ENCODE results near the gene LMCD1.
"Not testable (repeated sequence)": the region's sequence is repeated elsewhere in the genome, so short reads cannot be mapped to it uniquely, and the experiment has no call there.

Gene LMCD1

DNA sequence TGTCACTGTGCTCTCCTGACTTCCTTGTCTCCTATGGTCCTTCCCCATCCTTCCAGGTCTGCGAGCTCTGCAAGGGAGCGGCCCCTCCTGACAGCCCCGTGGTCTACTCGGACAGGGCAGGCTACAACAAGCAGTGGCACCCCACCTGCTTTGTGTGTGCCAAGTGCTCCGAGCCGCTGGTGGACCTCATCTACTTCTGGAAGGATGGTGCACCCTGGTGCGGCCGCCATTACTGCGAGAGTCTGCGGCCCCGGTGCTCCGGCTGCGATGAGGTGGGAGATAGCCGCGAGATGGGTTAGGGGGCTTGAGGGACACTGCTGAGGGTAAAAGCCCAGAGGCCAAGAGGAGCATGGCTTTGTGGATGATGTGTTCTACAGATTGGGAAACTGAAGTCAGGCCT lies 63.8 kb downstream of the LMCD1 start:
- DNase-seq, result no peak

DNA sequence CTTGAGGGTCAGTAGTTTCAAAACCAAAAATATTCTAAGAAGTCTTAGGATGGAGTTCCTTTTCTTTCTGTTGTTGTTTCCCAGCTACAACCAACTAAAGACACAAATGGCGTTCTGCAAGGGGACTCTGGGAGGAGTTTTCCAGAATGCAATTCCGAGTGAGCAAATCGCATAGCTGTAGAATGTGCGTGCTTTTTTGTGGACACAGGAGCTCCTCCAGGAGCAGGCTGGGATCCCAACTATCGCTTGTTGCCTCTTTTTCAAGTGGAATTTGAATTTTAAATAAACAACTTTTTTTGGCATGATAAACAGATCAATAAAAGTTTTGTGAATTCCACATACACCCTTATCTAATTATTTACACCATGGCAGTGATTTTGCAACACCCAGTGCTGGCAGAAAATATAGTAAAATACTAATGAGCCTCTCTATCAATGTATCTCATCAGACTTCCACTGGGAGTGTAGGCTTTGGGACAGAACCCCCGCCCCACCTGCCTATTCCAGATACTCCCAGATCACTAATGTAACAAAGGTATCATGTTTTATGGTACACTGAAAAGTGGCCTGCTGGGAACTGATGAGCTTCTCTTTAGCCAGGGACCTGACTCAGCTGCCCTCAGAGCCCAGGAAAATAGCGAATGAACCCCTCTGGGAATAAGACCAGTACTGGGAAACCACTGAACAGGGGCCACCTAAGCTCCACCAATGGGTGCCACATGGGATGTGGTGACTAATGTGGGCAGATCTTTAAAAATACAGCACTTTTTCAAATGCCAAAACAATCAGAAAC lies 66.4 kb downstream of the LMCD1 start:
- no peak for DNase-seq

DNA sequence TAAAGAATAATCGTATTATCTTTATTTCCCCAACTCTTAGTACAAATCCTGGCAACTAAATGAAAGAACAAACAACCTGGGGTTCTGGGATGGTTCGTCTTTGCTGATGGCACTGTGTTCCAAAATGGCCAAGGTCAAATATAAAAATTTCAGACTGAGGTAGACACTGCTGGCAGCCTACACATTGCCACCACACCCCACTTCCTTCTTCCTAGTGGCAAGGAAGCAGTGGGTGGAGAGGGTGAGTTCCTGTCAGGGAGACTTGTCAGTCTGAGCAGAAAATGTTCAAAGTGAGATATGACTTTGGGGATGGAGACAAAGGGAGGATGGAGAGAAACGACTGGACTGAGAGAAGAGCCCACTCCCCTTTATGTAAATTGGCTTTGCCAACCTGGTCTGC lies 69.6 kb downstream of the LMCD1 start:
- DNase-seq, result no peak

DNA sequence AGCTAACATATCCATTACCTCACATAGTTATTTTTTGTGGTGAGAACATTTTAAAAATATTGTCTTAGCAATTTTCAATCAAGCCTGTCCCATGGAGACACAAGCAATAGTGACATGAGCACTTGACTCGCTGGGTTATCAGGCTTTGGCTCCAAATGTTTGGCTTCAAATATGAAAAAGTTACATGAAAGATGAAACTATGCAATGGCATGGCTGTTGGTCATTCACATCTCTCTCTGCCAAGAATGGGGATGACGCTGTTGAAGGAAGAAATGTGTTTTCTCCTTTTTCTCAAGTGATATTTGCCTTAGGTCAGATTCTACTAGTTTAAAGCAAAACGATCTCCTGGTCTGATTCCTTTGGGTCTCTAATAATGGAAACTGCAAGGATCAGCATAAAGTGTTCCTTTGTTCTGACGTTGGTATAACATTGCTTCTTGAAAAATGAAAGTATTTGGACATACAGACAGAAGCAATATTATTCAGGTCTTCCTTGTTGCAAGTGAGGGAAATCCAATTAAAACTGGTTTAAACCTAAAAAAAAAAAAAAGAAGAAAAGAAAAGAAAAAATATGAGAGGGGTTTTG lies 71.8 kb downstream of the LMCD1 start:
- no peak for DNase-seq

DNA sequence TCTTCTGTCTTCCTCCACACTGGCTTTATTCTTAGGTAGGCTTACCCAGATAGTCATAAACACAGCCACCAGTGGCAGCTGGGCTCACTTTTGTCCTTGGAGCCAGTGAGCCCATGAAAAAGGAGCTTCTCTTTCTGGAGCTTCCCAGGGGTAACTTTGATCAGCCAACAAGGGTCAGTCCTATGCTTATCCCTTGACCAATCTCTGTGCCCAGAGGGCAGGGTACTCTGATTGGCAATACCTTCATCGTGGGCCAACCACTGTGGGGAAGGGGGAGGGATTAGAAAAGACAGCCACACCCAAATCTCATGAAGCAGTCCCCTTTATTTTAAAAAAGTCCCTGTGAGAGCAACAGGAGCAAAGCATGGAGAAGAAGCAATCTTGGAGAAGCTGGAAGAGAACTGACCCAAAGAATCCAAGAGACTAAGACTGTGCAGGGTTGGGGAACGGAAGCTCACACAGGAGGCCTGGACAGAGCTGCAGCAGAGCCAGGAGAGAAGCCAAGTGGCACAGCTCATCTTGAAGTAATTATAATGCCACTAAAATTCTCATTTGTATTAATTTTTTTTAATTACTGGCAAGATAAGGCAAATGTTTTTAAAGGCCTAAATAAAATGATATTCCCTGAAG lies 72.5 kb downstream of the LMCD1 start:
- DNase-seq, result no peak

DNA sequence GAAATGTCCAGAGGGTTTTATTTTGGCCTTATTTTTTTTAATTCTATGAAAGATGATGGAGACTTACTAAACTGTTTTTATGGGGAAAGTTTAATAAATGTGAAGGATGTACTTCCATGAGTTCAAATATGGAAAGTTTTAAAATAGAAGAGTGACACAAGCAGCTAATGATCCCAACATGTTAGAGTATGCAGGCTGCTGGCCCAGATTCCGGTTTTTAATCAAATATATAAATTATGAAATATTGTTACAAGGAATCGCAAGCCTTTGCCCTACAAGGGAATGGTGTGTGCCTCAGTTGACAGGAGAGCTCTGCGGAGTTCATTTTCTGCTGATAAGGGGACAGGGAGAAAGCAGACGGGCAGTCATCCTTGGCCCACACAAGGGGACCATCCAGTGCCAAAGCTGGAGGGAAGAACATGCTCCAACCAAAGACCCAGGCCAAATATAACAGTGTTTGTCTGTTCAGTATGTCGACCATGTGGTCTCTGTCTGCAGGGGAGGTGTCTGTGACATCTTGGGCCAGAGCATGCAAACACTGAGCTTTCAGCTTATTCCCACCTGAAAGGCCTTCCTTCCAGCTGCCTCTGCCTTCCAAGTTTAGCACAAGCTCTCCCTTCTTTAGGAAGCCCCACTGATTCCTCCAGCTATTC lies 73.2 kb downstream of the LMCD1 start:
- no peak for DNase-seq

DNA sequence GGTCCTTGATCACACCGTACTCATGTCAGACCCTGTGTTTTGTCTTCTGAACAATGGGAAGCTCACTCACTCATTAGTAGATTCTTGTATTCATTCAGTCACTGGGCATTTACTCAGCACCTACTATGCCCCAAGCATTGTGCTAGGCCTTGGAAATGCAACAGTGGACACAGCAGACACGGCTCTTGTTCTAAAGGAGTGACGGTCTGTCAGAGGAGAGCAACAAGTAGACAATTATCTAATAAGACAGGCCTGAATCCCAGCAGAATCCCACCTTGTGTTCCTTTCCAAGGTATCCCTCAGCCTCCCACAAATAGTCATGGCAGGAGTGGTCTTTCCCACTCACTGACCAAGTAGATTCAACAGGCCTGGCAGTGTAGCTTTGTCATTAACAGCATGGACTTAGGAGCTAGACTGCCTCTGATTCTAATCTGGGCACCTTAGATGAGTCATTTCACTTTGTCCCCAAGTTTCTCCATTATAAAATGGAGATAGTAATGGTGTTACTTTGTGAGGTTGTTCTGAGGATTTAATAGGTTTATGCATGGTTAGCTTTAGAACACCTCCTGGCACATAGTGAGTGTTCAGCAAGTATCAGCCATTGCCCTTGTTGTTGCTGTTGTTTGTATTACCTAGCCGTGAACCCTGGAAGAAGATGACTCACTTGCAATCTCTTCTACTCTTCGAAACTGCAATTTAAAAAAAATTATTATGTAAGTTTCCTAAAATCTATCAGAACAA lies 73.9 kb downstream of the LMCD1 start:
- DNase-seq, result no peak

DNA sequence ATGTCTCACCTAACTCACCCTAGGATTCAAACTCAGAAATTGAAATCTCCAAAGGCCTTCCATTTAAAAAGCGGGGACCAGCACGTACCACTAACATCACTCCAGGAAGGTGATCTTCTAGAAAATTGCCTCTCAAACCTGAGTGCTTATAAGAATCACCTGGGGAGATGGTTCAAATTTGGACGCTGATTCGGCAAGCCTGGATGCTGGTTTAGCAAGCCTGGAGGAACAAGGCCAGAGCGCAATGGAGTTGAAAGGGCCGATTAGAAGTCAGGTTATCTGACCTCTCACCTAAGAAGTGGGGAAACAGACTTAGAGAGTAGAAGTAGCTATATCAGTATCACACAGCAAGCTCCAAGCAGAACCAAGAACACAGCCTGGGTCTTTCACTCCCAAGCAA lies 74.8 kb downstream of the LMCD1 start:
- no peak for DNase-seq

DNA sequence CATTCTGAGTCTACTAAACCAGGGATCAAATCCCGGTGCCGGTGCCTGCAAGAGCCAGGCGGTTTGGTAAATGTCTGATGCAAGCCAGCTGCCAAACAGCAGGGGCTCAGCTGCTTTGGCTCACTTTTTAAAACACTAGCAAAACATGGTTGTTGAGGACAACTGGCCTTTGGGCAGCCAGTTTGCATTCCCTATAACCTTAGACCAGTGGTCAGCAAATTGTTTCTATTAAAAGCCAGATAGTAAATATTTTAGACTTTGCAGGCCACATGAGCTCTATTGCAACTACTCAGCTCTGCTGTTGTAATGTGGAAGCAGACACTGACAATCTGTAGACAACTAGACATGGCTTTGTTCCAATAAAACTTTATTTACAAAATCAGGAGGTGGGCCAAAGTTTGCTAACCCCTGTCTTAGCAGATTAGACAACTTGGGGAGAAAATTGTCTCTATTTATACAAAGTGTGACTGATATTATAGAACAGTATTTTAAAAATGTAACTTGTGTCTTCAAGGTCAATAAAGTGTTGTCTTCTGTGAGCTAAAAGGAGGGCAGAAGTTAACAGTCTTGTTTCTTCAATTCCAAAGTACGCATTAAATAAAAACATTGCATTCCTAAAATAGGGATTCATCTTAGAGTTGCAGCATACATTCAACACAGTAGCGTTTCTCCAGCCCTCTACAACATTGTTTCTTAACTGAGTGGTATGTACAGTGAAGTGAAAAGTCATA lies 75.4 kb downstream of the LMCD1 start:
- no peak for DNase-seq

DNA sequence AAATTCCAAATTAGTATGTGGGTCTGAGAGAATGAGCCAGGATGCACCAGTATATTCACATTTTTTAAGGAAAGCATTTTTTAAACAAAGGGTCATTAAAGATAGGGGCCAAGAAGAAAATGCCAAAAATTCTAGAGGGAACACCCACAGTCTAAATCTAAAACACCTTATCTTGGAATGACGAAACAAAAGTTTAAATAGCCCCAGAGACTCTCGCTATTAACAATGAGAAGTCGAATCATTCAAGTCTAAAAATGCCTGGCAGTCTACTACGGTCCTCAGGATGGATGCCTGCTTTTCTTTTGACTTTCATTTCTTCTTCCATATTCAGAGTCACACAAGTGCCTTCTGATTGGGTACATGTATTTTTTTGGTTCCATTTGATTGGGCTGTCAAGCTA lies 76.7 kb downstream of the LMCD1 start:
- no peak for DNase-seq

DNA sequence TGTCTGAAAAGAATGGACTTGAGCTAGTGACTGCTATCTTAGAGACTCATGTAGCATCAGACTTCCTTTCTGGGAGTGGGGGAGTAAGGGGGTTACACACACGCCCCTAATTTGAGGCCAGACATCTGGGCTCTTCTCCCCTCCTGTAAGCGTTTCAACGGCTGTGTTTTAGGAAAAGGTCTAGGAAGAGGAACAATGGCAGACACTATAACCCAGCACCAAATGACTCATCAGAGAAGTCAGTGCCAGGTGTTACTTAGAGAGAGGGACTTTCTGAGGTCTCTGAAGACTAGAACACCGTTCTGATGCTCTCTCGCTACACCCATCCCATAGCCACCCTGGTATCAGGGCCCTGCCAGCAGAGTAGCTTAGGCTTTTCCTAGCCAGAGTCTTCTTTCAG lies 77.5 kb downstream of the LMCD1 start:
- no peak for DNase-seq

DNA sequence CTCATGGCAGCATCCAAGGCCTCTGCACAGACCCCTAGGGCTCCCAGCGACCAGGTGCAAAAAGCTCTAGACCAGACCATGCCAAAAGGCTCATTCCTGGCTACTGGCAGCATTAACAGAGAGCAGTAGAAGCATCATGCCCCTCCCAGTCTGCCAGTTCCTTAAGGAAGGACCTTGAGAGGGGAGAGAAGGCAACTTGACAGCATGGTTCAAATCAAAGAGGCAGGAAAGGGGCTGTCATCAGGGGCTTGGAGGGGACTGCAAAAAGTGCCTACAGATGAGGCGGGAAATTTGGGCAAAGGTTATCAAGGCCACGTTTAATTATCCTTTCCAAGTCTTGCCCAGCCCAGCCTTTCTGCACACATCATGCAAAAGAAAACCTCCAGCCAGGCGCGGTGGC lies 78.3 kb downstream of the LMCD1 start:
- no peak for DNase-seq

DNA sequence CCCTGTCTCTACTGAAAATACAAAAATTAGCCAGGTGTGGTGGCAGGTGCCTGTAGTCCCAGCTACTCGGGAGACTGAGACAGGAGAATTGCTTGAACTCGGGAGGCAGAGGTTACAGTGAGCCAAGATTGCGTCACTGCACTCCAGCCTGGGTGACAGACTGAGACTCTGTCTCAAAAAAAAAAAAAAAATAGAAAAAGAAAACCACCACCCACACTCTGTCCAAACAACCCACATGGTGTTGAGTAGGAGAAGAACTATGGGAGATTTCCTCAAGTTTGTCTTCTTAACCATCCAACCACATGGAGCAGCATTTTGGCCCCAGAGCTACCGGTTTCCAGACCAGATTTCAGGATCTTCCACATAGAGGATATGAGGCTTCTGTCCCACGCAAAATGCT lies 78.8 kb downstream of the LMCD1 start:
- not testable (repeated sequence) for DNase-seq

DNA sequence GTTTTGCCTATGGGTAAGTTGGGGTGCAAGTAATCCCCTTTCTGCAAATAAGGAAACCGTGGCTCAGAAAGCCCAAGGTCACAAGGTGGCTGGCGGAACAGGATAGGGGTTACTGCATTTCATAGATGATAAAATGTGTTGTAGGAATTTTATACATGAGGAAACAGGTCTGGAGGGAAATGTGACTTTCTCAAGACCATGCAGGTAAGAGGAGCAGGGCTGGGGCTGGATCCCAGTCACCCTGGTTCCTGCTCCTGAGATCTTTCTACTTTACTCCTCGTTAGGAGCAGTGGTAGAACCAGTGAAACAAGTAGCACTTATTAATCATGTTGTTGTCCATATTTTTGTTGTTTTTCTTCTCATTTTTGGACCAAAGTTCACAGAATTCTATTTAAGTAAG lies 79.8 kb downstream of the LMCD1 start:
- no peak for DNase-seq

DNA sequence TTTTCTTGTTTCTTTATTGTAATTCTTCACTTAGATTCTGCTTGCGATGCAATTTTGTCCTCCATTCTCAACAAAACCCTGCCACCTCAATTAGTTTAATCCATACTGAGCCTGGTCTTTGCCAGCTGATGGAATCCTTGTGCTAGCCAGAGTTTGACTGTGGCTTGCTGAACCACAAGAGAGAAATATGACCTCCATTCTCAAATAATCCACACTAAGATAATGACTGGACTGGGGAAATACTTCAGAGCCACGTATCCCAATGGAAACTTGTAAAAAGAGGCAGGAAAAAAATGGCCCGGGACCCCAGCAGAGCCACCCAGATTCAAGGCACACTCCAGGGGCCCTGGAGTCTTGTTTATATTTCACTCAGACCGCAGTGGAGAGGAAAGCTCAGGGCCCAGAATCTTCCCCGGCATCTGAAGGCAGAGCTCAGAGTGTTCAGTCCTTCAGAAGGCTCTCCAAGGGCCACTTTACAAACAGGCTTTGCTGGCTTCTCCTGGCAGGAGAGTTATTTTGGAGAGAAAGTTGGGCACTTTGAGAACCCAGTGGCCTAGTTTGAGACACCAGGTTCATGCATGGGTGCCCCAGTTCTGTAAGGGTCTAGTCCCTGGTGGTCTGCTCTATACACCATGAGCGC lies 80.3 kb downstream of the LMCD1 start:
- DNase-seq, result no peak

DNA sequence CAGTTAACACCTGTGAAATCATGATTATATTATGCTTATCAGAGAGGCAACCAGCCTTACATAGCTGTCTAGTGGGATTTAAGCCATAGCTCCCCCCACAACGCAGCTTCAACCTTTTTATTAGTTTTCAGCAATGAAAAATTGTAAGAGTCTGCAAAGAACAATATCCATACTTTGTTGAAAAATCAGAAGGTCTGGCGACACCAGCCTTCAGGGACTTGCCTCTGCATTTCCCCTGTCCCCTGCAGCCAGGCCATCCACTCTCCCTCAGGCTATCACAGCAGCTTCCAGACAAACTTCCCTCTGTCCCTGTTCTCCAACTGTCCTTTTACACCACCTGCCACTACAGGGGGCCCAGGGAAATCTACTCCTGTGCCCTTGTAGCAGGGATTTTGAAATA lies 83.0 kb downstream of the LMCD1 start:
- DNase-seq, result no peak

DNA sequence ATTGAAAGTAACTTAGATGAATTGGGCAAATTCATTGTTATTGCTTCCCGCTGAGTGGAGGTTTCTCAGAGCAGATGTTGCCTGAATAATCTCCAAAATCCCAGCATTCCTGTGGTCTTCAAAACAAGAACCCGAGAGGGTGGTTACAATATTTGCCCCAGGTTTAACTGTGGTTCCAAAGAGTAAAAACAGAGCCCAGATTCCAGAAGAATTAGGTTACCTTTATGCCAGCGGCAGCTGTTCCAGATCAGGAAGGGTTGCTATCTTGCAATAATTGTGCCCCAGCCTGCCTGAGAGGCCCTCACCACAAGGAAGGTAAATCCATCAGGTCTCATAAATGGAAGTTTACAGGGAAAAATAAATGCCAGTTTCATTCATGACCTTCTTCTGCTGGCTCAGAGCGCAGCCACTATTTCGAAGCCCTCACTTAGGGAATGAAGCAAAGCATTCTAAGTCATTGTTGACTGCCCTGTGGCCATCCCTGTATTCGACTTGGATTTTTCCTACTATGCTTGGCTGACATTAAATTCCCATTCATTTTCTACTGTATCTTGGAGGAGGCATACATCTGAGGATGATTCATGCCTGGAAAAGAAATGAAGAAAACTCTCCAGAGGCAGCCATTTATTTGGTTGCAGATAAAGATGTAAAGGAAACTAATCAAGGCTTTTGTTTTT lies 88.4 kb downstream of the LMCD1 start:
- DNase-seq, result no peak

DNA sequence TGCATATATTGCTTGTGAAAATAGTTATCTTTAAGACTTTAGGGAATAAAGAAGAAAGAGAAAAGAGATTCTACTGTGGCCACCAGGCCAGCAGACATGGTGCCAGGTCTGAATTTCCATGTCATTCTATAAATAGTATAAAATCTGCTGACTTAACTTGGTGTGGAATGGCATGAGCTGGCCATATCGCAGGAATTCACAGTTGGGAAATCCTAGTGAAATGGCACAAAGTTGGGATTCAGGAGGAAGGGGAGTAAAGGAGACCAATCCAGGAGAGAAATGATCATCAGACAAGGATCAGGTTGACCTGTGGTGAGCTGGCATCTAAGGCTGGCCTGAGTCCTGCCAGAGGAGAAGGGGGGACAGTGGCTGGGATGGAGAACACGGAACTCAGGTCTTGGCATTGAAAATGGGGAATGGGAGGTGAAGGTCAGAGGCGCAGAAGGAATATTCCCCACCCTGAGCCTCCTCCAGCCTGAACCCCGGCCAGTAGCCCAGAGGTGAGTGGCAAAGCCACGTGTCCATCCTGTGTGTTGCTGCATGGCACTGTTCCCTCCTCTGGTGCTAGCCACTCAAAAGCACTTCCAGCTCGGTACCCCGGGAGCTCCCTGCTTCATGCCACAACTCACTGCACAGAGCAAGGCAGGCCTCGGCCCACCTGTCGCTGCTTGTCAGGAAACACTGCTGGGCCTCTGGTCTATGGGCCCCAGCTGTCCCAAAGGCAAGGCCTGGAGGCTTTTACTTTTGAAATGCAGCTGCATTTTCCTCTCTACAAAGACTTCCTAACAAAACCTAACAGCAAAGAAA lies 91.6 kb downstream of the LMCD1 start:
- no peak for DNase-seq

DNA sequence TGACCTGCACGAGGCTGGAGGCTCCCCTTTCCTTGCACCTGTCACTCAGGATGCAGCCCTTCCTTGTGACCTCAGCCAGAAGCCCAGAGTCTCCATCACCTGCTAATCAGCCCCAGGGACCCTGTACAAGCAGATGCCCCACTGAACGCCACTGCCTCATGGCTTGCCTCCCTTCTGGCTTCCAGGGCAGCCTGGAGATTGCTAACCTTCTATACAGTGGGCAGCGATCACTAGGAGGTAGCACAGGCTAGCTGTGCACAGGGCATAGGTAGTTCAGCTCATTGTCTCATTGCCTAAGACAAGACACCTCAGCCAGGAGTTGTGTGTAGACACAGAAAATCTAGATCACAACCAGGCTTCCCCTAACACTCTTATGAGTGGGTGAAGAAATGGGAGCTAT lies 93.6 kb downstream of the LMCD1 start:
- no peak for DNase-seq

DNA sequence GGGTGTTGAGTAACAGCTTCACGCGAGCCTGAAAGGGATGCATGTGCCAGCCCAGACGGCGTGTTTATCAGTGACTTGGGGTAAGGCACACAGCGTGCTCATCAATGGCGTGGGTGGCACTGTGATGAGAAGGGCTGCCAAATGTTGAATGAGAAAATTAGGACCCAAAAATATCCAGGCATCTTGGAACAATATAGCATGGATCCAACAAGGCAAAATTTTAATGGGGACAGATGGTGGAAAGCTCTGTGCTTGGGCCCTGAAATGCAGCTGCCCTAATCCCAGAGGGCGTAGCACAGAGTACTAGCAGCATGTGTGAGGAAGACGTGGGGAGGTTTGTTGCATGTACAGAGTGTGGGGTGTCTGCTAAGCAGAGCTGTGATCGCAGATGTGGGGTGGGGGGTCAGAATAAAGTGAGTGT lies 94.1 kb downstream of the LMCD1 start:
- DNase-seq, result no peak

Measured in NCI-H2107 (cell line).